Activated gamma-delta T cell treated with anti-CD3 and anti-CD28 coated beads, Interleukin-2, amount 50 U/mL, for 16 hours (primary cell): ENCODE data around the gene RRP9.

Source experiments
- DNase-seq: peaks from one replicate; pipeline ENCODE4 v3.0.0-alpha.2; 2020; ENCODE audit warnings: low read depth

RRP9 gene

DNA sequence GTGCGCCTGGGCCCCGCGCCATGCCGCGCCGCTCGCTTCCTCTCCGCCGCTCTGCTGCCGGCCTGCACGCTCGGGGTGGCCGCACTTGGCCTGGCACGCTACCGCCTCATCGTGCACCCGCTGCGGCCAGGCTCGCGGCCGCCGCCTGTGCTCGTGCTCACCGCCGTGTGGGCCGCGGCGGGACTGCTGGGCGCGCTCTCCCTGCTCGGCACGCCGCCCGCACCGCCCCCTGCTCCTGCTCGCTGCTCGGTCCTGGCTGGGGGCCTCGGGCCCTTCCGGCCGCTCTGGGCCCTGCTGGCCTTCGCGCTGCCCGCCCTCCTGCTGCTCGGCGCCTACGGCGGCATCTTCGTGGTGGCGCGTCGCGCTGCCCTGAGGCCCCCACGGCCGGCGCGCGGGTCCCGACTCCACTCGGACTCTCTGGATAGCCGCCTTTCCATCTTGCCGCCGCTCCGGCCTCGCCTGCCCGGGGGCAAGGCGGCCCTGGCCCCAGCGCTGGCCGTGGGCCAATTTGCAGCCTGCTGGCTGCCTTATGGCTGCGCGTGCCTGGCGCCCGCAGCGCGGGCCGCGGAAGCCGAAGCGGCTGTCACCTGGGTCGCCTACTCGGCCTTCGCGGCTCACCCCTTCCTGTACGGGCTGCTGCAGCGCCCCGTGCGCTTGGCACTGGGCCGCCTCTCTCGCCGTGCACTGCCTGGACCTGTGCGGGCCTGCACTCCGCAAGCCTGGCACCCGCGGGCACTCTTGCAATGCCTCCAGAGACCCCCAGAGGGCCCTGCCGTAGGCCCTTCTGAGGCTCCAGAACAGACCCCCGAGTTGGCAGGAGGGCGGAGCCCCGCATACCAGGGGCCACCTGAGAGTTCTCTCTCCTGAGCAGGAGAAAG, 14.4 kb upstream of the RRP9 start:
- no peak for DNase-seq

DNA sequence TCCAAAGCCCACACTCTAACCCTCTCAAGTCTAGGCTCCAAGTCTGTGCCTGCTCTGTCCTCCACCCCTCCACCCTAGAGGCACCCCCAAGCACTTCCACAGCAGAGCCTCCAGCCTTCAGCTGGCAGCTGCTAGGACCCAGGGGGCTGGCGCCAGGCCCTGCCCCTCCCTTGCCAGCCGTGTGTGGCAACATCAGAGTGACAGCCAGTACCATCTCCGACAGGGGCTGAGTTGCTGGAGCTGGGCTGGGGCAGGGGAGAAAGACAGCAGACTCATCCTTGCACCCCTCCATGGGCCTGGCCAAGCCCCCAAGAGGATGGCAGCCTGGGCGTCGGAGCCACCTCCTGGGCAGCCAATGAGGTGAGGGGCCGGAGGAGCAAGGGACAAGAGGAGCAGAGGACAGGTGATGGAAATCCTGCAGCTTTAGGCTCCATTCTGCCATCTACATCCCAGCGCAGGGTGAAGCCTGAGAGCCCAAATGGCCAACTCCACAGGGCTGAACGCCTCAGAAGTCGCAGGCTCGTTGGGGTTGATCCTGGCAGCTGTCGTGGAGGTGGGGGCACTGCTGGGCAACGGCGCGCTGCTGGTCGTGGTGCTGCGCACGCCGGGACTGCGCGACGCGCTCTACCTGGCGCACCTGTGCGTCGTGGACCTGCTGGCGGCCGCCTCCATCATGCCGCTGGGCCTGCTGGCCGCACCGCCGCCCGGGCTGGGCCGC, 13.6 kb upstream of the RRP9 start, which contains the start of gene GPR62:
TSS of gene GPR62 (plus strand) at position 207 of the 718 bp plus-strand sequence. CDS start at position 479, 272 bp downstream.
- no peak for DNase-seq

DNA sequence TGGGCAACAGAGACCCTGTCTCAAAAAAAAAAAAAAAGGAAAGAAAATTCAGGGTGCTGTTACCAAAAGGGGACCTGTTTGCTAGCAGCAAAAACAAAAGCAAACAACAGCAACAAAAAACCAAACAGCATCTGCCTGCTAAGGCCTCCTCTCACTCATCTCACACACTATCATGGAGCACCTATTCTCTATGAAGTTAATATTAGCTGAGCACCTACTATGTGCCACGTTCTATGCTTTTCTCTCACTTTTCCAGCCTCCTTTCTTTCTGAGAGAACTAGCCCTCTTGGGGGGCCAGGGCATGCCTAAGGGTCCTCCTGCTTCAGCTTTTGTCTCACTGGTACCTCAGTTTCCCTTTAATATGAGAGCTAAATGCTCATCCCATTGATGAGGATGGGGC, 13.0 kb upstream of the RRP9 start:
- no peak for DNase-seq

DNA sequence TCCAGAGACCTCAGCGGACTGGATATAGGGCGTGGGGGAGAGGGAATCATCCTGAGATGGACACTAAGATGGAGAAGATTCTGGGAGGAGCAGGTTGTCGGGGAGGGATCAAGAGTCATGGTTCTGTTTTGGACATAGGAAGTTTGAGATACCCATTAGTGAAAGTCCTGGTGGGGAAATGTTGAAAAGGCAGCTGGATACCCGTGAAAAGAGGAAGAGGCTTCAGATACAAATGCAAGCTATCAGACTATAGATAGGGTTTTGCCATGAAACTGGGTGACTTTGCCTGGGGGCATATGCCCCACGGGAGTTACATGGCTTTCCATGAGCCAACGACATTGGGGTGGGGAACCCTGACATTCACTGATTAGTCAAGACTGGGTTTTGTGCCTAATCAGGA, 12.4 kb upstream of the RRP9 start:
- DNase-seq: no peak

DNA sequence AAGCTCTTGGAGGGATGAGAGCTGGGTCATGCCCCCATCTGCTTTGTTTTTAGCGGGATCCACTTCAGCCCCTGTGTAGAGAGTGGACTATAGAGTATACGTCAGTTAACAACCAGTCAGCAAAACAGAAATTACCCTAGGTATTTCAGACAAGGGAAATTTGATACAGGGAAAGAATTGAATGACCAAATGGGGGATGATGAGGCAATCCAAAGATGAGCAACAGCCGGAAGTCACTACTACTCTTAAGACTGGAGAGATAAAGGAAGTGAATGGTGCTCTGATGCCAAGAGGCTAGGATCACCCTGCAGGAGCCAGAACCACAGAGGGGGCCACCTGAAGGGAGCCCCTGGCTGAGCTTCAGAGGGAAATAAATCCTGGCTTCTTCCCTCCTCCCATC, 11.7 kb upstream of the RRP9 start:
- DNase-seq: no peak

DNA sequence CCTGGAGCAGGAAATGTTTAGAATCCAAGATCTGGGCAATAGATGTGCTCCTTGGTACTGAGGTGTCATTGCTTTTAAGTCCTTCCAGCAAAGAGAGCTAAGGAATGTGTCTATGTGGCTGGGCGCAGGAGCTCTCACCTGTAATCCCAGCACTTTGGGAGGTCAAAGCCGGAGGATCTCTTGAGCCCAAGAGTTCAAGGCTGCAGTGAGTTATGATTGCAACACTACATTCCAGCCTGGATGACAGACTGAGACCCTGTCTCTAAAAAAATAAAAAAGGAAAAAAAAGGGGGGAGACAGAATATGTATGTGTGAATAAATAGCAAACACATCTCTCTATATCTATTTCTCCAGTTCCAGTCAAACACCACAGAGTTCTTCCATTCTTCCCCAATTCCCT, 9.2 kb upstream of the RRP9 start:
- DNase-seq: no peak

DNA sequence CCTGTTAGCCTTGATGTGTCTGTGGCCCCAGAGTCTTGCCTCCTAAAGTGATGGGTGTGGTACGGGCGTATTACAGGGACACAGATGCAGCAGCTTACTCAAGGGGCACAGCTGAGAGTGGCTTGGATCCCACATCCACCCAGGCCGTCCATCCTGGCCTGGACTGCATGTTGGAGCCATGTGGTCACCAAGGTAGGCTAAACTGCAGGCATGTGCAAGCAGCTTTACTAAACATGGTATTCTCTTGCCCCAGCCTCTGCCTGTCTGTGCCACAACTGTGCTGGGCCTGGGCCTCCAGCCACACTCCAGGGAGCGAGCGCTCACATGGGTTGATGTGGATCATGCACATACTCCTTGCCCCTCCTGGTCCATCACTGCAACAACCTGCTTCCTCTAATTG, 7.4 kb upstream of the RRP9 start:
- no peak for DNase-seq

DNA sequence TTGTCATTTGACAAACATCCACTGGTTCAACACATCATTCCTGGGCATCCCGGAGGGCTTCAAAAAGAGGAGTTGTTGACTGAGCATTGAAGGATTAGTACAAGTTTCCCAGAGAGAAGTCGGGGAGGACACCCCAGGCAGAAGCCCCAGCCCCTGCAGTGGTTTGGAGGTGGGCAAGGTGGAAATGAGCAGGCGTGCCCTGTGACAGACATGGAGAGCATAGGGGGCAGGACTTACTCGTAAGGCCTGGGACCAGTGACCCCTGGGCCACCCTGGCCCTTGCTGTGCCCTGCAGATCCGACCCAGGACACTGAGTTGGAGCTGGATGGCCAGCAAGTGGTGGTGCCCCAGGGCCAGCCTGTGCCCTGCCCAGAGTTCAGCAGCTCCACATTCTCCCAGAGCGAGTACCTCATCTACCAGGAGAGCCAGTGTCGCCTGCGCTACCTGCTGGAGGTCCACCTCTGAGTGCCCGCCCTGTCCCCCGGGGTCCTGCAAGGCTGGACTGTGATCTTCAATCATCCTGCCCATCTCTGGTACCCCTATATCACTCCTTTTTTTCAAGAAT, 6.4 kb upstream of the RRP9 start:
- no peak for DNase-seq

DNA sequence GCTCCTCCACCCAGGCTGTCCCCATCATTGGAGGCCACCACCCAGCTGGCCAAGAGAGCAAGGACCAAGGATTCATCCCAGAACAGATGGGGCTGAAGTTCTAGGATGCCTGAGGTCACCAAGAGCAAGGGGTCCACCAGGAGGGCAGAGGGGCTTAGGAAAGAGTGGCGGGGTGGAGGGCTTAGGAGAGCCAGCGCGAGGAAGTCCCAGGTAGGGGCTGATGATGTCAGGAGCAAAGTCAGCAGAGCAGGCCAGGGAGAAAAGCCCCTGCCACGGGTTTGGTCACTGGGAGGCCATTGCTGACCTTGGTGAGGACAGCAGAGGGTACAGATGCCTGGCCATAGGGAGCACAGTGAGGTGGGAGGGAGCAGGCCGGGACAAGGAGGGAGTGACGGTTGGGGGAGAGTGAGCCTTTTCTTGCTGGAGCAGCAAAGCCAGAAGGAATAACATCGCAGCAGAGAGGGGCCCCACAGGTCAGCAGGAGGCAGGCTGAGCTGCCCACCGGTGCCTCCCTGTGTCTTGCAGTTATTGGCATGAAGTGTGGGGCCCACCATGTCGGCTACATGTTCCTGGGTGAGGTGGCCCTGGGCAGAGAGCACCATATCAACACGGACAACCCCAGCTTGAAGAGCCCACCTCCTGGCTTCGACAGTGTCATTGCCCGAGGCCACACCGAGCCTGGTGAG, 5.7 kb upstream of the RRP9 start:
- DNase-seq: no peak

DNA sequence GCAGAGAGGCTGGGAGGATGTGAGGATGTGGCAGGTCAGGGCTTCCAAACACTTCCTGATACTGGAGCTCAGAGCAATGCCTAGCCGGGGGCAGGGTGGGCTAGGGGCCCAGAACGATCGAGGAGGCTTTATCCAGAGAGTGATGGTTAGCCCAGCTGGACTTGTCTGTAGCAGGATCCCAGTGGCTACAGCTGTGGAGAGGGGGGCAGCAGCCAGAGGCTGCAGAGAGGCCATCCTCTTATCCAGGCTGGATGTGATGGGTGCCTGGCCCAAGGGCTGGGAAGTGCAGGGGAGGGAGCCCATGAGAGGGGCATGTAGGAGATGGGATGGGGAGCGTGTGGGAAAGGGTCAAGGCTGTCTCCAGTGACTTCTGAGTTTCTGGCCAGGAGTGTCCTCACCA, 5.1 kb upstream of the RRP9 start:
- DNase-seq: no peak

DNA sequence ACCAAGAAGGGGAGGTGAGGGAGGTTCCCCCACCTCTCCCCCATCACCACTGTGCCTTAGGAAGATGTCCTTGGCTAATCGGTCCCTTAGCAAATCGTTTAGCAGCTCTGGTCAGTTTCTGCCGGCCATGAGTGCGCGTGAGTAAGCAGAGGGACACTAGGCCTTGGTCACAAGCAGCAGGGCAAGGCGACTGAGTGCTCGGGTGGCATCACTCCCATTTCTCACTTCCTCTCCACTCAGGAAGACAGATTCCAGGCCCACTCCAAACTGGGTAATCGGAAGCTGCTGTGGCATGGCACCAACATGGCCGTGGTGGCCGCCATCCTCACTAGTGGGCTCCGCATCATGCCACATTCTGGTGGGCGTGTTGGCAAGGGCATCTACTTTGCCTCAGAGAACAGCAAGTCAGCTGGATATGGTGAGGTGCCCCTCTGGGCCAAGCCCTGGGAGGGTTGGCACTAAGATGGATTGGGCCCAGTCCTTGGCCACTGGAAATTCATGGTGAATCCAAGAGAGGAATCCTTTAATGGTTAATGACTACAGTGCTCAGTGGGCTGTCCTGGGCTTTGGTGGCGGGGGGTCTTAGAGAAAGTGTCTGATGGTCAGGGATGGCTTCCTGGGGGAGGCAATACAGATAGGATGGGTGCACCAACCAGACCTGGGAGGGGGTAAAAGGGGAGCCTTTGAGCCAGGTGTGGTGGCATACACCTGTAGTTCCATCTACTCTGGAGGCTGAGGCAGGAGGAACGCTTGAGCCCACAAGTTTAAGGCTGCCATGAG, 4.4 kb upstream of the RRP9 start:
- DNase-seq: no peak

DNA sequence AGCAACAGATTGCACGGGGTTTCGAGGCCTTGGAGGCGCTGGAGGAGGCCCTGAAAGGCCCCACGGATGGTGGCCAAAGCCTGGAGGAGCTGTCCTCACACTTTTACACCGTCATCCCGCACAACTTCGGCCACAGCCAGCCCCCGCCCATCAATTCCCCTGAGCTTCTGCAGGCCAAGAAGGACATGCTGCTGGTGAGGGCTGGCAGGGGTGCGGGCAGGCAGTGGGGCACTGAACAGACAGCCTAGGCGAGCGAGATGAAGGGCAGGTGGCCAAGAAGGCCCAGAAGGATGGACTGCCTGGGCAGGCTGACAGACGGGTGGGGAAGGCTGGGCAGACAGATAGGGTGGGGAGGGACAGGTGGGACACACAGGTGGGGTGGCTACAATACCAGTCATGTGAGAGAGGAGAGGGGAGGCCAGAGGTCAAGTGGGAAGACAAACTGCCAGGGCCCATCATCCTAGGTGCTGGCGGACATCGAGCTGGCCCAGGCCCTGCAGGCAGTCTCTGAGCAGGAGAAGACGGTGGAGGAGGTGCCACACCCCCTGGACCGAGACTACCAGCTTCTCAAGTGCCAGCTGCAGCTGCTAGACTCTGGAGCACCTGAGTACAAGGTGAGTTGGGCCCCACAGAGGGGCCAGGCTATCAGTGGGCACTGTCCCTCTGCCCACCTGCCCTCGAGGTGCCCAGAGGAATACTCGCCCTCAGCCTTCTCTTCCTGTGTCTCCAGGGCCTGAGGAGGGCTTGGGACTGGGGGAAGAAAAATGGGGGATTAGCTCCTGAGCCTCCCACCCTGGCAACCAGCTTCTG, 3.5 kb upstream of the RRP9 start:
- DNase-seq: no peak

DNA sequence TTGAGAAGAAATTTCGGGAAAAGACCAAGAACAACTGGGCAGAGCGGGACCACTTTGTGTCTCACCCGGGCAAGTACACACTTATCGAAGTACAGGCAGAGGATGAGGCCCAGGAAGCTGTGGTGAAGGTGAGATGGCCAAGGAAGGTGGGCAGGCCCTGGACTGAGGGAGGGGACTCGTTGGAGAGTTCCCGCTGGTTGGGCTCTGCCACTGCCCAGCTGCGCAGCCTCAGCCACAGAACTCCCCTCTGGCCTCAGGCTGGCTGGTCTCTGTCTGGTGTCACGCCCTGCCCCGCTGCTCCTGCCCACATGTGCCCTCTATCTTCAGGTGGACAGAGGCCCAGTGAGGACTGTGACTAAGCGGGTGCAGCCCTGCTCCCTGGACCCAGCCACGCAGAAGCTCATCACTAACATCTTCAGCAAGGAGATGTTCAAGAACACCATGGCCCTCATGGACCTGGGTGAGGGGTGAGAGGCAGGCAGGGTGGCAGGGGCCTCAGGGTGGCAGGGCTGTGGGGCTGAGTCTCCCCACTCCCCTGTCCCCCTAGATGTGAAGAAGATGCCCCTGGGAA, 2.8 kb upstream of the RRP9 start:
- DNase-seq: no peak

DNA sequence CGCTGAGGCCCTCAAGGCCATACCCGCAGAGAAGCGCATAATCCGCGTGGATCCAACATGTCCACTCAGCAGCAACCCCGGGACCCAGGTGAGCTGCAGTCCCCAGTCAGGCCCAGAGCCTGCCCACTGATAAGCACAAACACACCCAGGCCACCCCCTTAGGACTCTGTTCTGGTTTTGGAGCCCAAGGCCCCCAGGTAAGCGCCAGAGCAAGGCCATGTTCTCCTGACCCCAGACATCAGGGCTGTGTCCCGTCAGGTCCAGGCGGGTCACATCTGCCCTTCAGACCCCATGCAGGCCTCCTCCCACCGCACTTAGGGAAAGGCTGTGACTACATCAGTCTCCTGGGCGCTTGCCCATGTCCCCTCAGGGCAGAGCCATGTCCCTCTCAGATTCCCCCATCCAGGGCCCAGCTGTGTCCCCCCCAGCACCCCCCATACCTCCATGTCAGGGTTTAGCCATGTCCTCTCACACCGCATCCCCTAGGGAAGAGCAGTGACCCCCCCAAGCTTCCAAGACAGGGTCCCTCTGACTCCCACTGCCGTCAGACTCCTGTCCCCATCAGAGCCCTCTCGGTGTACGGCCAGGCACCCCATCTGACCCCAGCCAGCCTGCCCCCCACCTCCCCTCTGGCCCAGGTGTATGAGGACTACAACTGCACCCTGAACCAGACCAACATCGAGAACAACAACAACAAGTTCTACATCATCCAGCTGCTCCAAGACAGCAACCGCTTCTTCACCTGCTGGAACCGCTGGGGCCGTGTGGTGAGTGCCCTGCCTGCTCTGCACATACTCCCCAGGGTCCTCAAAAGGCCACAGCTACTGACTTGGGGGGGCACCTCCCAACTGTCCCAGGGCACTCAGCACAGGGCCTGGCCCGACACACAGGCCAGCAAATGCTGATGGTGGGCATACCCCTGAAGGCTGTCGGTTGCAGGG, 2.0 kb upstream of the RRP9 start:
- no peak for DNase-seq

DNA sequence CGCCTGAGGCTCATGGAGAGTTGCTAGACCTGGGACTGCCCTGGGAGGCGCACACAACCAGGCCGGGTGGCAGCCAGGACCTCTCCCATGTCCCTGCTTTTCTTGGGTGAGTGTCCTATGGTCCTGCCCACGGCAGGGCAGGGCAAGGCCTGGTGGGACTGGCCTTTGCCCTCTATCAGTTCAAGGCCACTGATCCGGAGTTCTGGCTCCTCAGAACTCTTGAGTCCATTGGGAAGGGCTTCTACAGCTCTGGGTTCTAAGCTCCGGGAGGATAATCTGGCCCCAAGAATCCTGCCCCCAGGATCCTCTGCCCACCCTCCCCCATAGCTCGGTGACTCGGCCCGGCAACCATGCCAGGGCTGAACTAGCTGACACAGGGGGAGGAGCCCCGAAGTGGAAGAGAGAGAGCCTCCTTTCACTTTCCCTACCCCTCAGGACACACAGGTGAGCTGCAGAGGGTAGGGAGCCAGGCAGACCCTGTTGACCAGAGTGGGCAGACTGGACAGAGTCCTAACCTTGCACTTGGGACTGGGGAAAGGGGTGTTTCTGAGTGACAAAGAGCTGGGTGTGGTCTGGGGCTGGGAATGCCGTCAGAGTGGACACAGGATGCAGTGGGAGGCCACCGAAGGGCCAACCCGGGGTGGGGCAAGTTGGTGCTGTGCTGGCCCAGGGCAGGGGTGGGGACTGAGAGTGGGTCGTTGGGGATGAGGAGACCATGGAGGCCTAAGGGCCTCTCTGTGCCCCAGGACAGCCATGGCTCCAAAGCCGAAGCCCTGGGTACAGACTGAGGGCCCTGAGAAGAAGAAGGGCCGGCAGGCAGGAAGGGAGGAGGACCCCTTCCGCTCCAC, 1.1 kb upstream of the RRP9 start:
- no peak for DNase-seq

DNA sequence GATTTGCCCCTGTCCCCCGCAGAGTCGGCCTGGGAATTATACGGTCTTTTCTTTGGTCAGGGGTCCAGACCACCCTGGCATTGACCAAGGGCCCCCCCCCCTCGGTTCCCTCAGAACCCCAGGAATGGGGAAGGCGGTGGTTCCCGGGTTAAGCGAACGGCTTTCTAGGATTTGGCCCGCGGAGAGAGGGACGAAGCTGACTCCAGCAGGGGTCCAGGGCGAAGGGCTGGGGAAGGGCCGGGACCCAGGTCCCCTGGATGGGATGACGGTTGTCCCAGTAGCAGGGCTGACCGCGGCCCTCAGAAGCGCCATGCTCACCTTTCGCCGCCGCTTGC, 274 bp downstream of the RRP9 start:
- DNase-seq: no peak

DNA sequence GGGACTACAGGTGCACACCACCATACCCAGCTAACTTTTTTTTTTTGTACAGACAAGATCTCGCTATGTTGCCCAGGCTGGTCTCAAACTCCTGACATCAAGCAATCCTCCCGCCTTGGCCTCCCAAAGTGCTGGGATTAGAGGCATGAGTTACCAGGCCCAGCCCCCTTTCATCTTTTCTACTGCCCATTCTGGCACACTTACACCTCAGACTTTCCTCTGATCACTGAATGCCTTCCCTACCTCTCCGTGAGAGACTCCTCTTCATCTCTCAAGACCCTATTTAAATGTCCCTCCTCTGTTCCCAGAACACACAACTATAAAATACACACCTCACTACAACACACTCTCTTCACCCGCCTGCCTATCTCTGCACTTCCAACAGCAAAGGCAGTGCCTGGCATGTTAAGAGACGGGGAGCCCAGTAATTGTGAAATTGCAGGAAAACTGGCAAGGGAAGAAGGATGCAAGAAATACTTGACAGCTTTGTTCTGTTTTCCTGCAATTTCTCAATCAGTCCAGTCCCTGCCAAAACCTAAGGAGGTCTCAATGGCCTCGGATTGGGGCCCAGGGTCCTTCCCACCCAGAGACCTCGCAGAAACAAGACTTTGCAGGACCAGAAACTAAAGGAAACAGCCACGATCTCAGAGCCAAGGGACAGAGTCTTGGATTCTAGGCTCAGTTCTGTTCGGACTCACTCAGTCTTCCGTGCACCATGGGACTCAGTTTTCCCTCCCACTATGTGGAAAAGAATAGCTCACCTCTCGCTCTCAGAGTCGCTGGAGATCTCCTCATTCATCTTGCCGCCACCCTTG, 849 bp downstream of the RRP9 start:
- no peak for DNase-seq
